Stomach (tissue), 4 donors: ENCODE data around the gene PDIK1L.

Experiments
- CTCF ChIP-seq, 7 experiments: fragments of 450-650 bp in 4 of 7; fragments of 200-600 bp in 3 of 7; sonication (generic) in 3 of 7; IDR thresholded peaks; one replicate each; pipeline ENCODE4 v1.5.1; 2016 to 2019; ENCODE audit warnings: antibody characterized with exemption in 7 of 7, control low read depth in 2 of 7, mild to moderate bottlenecking in 1 of 7
- EP300 ChIP-seq: sonication (generic); formaldehyde crosslinking; IDR thresholded peaks from one replicate; pipeline ENCODE4 v1.6.1; 2017; ENCODE audit warnings: antibody characterized with exemption
- POLR2A ChIP-seq, 4 donors: fragments of 450-650 bp; IDR thresholded peaks; one replicate each; pipeline ENCODE4 v1.6.1; 2016; ENCODE audit warnings: antibody characterized with exemption in 4 of 4, control low read depth in 2 of 4, mild to moderate bottlenecking in 1 of 4, moderate library complexity in 1 of 4

GRCh38 chr1:26159743-26160039 is 48.1 kb downstream of the PDIK1L start:
- TF ChIP-seq EP300 (no peak), POLR2A (IDR thresholded peaks at IDR 0.05) (no peak), CTCF (IDR thresholded peaks at IDR 0.05) (no peak)
